Astrocyte (in vitro differentiated cells and primary cell): Measurements from ENCODE around the gene RCAN2.

Source experiments
- EZH2 ChIP-seq: IDR thresholded peaks from 2 replicates; pipeline ENCODE4 v1.6.1; 2012; ENCODE audit warnings: mild to moderate bottlenecking, low read length, inconsistent platforms; ENCODE audit not compliant: insufficient read depth
- TF ChIP-seq, protein P1 (sequence below): IDR thresholded peaks from 2 replicates; pipeline ENCODE4 v1.5.1; 2011; ENCODE audit warnings: low read depth, mild to moderate bottlenecking, inconsistent platforms, low read length, moderate library complexity; ENCODE audit not compliant: insufficient read depth

DNA sequence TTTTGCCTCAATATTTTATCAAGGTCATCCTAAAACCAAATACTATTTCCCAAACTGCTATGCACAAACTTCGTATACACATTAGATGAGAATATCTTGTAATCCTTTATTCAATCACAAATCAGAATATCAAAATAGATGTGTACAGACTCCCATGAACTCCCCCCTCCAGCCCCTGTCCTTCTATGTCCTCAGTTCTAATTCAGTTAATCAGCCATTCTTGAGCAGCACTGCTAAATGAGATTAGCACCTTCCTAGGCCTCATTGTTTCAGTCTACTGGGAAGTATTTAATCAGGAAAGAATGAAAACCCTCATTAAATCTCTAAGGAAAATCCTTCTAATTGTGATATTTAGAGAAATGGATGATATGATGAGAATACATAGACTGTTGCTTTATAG lies 36.6 kb downstream of the RCAN2 start:
- TF ChIP-seq EZH2 = no peak
- TF ChIP-seq, protein P1, sequence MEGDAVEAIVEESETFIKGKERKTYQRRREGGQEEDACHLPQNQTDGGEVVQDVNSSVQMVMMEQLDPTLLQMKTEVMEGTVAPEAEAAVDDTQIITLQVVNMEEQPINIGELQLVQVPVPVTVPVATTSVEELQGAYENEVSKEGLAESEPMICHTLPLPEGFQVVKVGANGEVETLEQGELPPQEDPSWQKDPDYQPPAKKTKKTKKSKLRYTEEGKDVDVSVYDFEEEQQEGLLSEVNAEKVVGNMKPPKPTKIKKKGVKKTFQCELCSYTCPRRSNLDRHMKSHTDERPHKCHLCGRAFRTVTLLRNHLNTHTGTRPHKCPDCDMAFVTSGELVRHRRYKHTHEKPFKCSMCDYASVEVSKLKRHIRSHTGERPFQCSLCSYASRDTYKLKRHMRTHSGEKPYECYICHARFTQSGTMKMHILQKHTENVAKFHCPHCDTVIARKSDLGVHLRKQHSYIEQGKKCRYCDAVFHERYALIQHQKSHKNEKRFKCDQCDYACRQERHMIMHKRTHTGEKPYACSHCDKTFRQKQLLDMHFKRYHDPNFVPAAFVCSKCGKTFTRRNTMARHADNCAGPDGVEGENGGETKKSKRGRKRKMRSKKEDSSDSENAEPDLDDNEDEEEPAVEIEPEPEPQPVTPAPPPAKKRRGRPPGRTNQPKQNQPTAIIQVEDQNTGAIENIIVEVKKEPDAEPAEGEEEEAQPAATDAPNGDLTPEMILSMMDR = no peak
